Keratinocyte (primary cell): ENCODE results near the gene FOXJ3. TPM values are rescaled to one million over a fixed set of nuclear protein-coding genes. Genes with fewer than 3 reads are reported as not detected.

Experiments used
- DNase-seq: peaks from one replicate; pipeline ENCODE4 v3.0.0-alpha.2; 2011; ENCODE audit warnings: low read depth, missing footprints, low spot score
- FAIRE-seq: peaks from 2 replicates; lab custom pipeline; 2011; peaks lifted over from hg19 to GRCh38; lab: Jason Lieb, UNC
- H2AFZ ChIP-seq: 2 replicates; pipeline ENCODE4 v1.6.0; 2012; ENCODE audit warnings: low read length, control low read depth, inconsistent platforms; ENCODE audit not compliant: control insufficient read depth
- H3K27ac ChIP-seq: 2 replicates; pipeline ENCODE4 v1.5.1; 2011; ENCODE audit warnings: low read length; ENCODE audit not compliant: control insufficient read depth, insufficient read depth
- H3K27me3 ChIP-seq: 3 replicates; pipeline ENCODE4 v1.6.0; 2011; ENCODE audit warnings: low read length; ENCODE audit not compliant: control insufficient read depth, insufficient read depth; ENCODE audit errors: extremely low read depth
- H3K36me3 ChIP-seq, 2 experiments: 2 replicates in 1 of 2; 3 replicates in 1 of 2; pipeline ENCODE4 v1.5.1; 2011; ENCODE audit warnings: low read length in 2 of 2, mild to moderate bottlenecking in 1 of 2; ENCODE audit not compliant: control insufficient read depth in 2 of 2, insufficient read depth in 2 of 2; ENCODE audit errors: extremely low read depth in 1 of 2
- H3K4me1 ChIP-seq: 3 replicates; pipeline ENCODE4 v1.5.1; 2011; ENCODE audit warnings: low read length; ENCODE audit not compliant: control insufficient read depth, insufficient read depth; ENCODE audit errors: extremely low read depth
- H3K4me2 ChIP-seq: 3 replicates; pipeline ENCODE4 v1.6.0; 2011; ENCODE audit warnings: low read depth, low read length; ENCODE audit not compliant: control insufficient read depth, insufficient read depth; ENCODE audit errors: extremely low read depth
- H3K4me3 ChIP-seq, 3 experiments: fragments of 200-600 bp in 1 of 3; sonication (generic) in 1 of 3; 2 replicates in 2 of 3; 3 replicates in 1 of 3; pipeline ENCODE4 v1.5.1; 2011 to 2016; ENCODE audit warnings: low read length in 3 of 3, mild to moderate bottlenecking in 3 of 3, control low read depth in 2 of 3, inconsistent platforms in 1 of 3, low read depth in 1 of 3, mixed read lengths in 1 of 3, mixed run types in 1 of 3, moderate library complexity in 1 of 3; ENCODE audit not compliant: control insufficient read depth in 2 of 3, insufficient read depth in 2 of 3; ENCODE audit errors: extremely low read depth in 1 of 3
- H3K79me2 ChIP-seq: 2 replicates; pipeline ENCODE4 v1.6.0; 2012; ENCODE audit warnings: low read length; ENCODE audit not compliant: control insufficient read depth, insufficient read depth
- H3K9ac ChIP-seq: 3 replicates; pipeline ENCODE4 v1.6.0; 2011; ENCODE audit warnings: low read length; ENCODE audit not compliant: control insufficient read depth, insufficient read depth; ENCODE audit errors: extremely low read depth
- H3K9me1 ChIP-seq: 3 replicates; pipeline ENCODE4 v1.6.0; 2011; ENCODE audit warnings: low read length; ENCODE audit not compliant: control insufficient read depth, insufficient read depth; ENCODE audit errors: extremely low read depth
- H3K9me3 ChIP-seq: 2 replicates; pipeline ENCODE4 v1.5.1; 2012; ENCODE audit warnings: low read depth, low read length; ENCODE audit not compliant: control insufficient read depth
- H4K20me1 ChIP-seq: 3 replicates; pipeline ENCODE4 v1.6.0; 2011; ENCODE audit warnings: low read length; ENCODE audit not compliant: control insufficient read depth, insufficient read depth; ENCODE audit errors: extremely low read depth
- CTCF ChIP-seq, 3 experiments: IDR thresholded peaks in 1 of 3; conservative IDR thresholded peaks in 1 of 3; optimal IDR thresholded peaks in 1 of 3; 2 replicates in 2 of 3; 3 replicates in 1 of 3; pipeline versions ENCODE3 to v1.5.1; 2011; ENCODE audit warnings: low read length in 3 of 3, mild to moderate bottlenecking in 3 of 3, moderate library complexity in 2 of 3, control low read depth in 1 of 3, inconsistent platforms in 1 of 3; ENCODE audit not compliant: insufficient read depth in 2 of 3; ENCODE audit errors: extremely low read depth in 1 of 3
- EZH2 ChIP-seq: IDR thresholded peaks from one replicate; pipeline ENCODE4 v1.6.1; 2012; ENCODE audit warnings: inconsistent platforms, mild to moderate bottlenecking, low read length, moderate library complexity
- dilution Hi-C: fragments of 300-500 bp; cut with MboI; formaldehyde crosslinking; loops from one replicate; pipeline ENCODE4 v1.7.0; 2020; ENCODE audit warnings: low sequenced_read_pairs; ENCODE audit not compliant: extremely low pct_ligation_motif_present
- polyA plus RNA-seq, 5 experiments: library from polyadenylated mRNA; depleted of rRNA in 3 of 5; stranded (reverse) in 3 of 5; stranded (forward) in 1 of 5; unstranded in 1 of 5; fragments of >200 nt; gene quantifications; 1 replicate in 1 of 5; 2 replicates in 3 of 5; 3 replicates in 1 of 5; pipeline versions ENCODE4 v1.2.1 to v1.2.3, GENCODE V29; 2011 to 2012; ENCODE audit warnings: missing spikeins in 2 of 5, low read depth in 1 of 5, low replicate concordance in 1 of 5

Gene FOXJ3
- polyA plus RNA-seq, 1 donor (not counting 4 experiments of a cell fraction or from before 2014, with no cell fraction given): 40.2 TPM

DNA sequence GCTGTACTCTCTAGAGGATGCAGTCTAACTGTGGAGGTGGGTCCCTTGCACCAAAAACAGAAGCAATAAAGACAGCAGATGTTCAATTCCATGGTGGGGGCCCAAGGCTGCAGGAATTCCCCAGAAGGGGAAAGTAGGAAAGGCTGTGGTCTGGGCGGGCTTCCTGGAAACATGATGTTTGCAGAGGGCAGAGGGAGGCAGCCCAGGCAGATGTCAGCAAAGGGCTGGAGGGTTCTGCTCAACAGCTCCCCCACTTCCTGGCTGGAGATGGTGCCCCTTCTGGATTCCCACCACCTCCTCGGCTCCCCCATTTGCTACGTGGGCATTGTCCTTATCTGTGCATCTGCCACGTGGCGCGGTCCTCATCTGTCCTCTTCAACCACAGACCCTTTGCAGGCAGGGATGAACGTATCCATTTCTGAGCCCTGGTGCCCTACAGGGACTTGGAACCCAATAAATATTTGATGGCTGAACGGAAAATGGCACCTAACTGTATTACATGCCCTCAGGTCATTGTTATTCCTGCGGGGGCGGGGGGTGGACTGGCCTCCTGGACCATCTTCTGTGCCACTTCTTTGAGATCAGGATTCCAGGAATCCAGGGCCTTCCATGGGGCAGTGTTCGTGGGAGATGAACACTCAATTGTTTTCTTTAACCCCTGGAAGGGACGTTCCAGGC lies 190.2 kb downstream of the FOXJ3 start:
- no peak overlapping the region for H3K4me3 ChIP-seq
- no peaks in the 10 kb centered on the region for H3K36me3 ChIP-seq
- H3K9ac ChIP-seq: no peak overlapping the region
- no peak overlapping the region for H3K27ac ChIP-seq
- DNase-seq (no peak), FAIRE-seq (no peak)
- no peak overlapping the region for H3K4me2 ChIP-seq
- no peak overlapping the region for H2AFZ ChIP-seq
- TF ChIP-seq CTCF (optimal IDR thresholded peaks at IDR 0.05 in 1 of 3, IDR thresholded peaks at IDR 0.05 in 1 of 3, conservative IDR thresholded peaks at IDR 0.05 in 1 of 3; ENCODE audit: extremely low read depth in 1 of 3, insufficient read depth in 2 of 3, low read length in 3 of 3) (no peak), EZH2 (no peak)
- no peaks in the 10 kb centered on the region for H3K79me2 ChIP-seq
- H3K9me1 ChIP-seq: no peaks in the 10 kb centered on the region
- no peaks in the 10 kb centered on the region for H3K9me3 ChIP-seq
- dilution Hi-C loops: no loop called here
- H3K27me3 ChIP-seq: no peaks in the 10 kb centered on the region
- H3K4me1 ChIP-seq: peaks cover 21% of the 10 kb centered on the region
- H4K20me1 ChIP-seq: no peaks in the 10 kb centered on the region

GRCh38 chr1:42143896-42144710 lies 190.9 kb downstream of the FOXJ3 start:
- Histone ChIP-seq H2AFZ (no peak overlapping the region), H3K27me3 (no peaks in the 10 kb centered on the region), H4K20me1 (no peaks in the 10 kb centered on the region), H3K36me3 (no peaks in the 10 kb centered on the region), H3K9me3 (no peaks in the 10 kb centered on the region), H3K27ac (no peak overlapping the region), H3K4me3 (no peak overlapping the region), H3K4me1 (peaks cover 21% of the 10 kb centered on the region), H3K9ac (no peak overlapping the region), H3K9me1 (no peaks in the 10 kb centered on the region), H3K4me2 (no peak overlapping the region), H3K79me2 (no peaks in the 10 kb centered on the region)
- DNase-seq (no peak), FAIRE-seq (no peak)
- dilution Hi-C loops: no loop called here
- TF ChIP-seq CTCF (optimal IDR thresholded peaks at IDR 0.05 in 1 of 3, IDR thresholded peaks at IDR 0.05 in 1 of 3, conservative IDR thresholded peaks at IDR 0.05 in 1 of 3; ENCODE audit: extremely low read depth in 1 of 3, insufficient read depth in 2 of 3, low read length in 3 of 3) (no peak), EZH2 (no peak)
